Measurements from ENCODE around the gene ATG9B. TPM values are rescaled to one million over a fixed set of nuclear protein-coding genes. Genes with fewer than 3 reads are reported as not detected.

The ATG9B gene
- total RNA-seq, 1 experiment from 2014 or later = 13.7 TPM

DNA sequence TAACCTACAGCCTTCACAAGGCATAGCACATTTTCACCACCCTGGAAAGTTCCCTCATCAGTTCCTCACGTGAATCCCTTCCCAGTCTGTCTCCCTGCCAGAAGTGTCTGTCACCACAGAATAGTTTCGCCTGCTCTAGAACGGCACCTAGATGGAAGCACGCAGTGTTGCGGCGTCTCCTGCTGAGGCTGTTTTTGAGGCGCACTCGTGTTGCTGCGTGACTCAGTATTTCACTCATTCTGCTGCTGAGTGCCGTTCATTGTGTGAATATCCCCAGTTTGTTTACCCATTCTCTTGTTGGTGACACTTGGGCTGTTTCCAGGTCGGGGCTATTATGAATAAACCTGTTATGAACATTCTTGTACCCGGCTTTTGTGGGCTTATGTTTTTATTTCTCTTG lies 20.7 kb downstream of the ATG9B start:
- Histone ChIP-seq H3K27me3 (ENCODE audit: insufficient read depth, low read depth) (peaks cover 5% of the 10 kb centered on the region; the same call in 1 of the 2 replicates), H3K79me2 (ENCODE audit: low read depth) (no peaks in the 10 kb centered on the region), H3K4me2 (peak overlapping the region; percentile 45), H3K4me3 (no peak overlapping the region), H3K9me3 (ENCODE audit: insufficient read depth, low read depth) (no peaks in the 10 kb centered on the region), H3K36me3 (ENCODE audit: low read depth) (no peaks in the 10 kb centered on the region), H3K27ac (no peak overlapping the region), H3F3A (ENCODE audit: insufficient read depth, low read depth) (peaks cover 20% of the 10 kb centered on the region), H4K20me1 (ENCODE audit: insufficient read depth) (no peaks in the 10 kb centered on the region), H3K9me2 (ENCODE audit: insufficient read depth) (no peaks in the 10 kb centered on the region), H3K4me1 (replicated peaks; ENCODE audit: insufficient read depth) (peaks cover 22% of the 10 kb centered on the region), H2AFZ (no peak overlapping the region; the same call in 1 of the 2 replicates)
- ChIA-PET CTCF (no interaction called here), POLR2A (ENCODE audit: unreplicated experiment) (no interaction called here)
- TF ChIP-seq, protein P1, sequence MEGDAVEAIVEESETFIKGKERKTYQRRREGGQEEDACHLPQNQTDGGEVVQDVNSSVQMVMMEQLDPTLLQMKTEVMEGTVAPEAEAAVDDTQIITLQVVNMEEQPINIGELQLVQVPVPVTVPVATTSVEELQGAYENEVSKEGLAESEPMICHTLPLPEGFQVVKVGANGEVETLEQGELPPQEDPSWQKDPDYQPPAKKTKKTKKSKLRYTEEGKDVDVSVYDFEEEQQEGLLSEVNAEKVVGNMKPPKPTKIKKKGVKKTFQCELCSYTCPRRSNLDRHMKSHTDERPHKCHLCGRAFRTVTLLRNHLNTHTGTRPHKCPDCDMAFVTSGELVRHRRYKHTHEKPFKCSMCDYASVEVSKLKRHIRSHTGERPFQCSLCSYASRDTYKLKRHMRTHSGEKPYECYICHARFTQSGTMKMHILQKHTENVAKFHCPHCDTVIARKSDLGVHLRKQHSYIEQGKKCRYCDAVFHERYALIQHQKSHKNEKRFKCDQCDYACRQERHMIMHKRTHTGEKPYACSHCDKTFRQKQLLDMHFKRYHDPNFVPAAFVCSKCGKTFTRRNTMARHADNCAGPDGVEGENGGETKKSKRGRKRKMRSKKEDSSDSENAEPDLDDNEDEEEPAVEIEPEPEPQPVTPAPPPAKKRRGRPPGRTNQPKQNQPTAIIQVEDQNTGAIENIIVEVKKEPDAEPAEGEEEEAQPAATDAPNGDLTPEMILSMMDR (conservative IDR thresholded peaks at IDR 0.05) = no peak
- no peak for TF ChIP-seq EZH2 (IDR thresholded peaks at IDR 0.05; ENCODE audit: low read depth)
- peak; percentile 63 to 80 for DNase-seq
- BruUV-seq (replicated peaks) = no TSS peak
- intact Hi-C loops (cut with micrococcal nuclease; ENCODE audit: unreplicated experiment) = no loop called here

DNA sequence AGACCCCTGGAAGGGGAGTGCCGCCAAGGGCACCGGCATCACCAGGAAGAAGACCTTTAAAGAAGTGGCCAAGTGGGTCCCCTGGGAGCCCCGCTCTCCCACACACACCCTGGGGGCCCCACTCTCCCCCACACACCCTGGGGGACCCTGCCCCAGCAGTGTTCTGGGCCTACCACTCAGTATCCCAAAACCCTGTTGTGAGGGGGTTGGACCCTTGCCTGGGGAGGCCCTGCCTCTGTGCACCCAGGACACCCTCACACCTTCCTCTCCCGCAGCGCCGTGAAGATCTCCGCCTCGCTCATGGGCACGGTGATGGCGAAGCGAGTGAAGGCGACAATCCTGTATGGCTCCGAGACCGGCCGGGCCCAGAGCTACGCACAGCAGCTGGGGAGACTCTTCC lies 22.7 kb downstream of the ATG9B start:
- Histone ChIP-seq H3K9me3 (ENCODE audit: insufficient read depth, low read depth) (no peaks in the 10 kb centered on the region), H3F3A (ENCODE audit: insufficient read depth, low read depth) (peaks cover 16% of the 10 kb centered on the region), H3K4me3 (no peak overlapping the region), H4K20me1 (ENCODE audit: insufficient read depth) (no peaks in the 10 kb centered on the region), H3K27ac (no peak overlapping the region), H3K4me2 (no peak overlapping the region), H3K27me3 (ENCODE audit: insufficient read depth, low read depth) (peaks cover 11% of the 10 kb centered on the region; the same call in 1 of the 2 replicates), H3K9me2 (ENCODE audit: insufficient read depth) (no peaks in the 10 kb centered on the region), H3K4me1 (replicated peaks; ENCODE audit: insufficient read depth) (peaks cover 14% of the 10 kb centered on the region), H3K36me3 (ENCODE audit: low read depth) (no peaks in the 10 kb centered on the region), H2AFZ (no peak overlapping the region), H3K79me2 (ENCODE audit: low read depth) (no peaks in the 10 kb centered on the region)
- DNase-seq = no peak
- ChIA-PET POLR2A (ENCODE audit: unreplicated experiment) (no interaction called here), CTCF (no interaction called here)
- no TSS peak for BruUV-seq (replicated peaks)
- no peak for TF ChIP-seq EZH2 (IDR thresholded peaks at IDR 0.05; ENCODE audit: low read depth)
- TF ChIP-seq, protein P1 (conservative IDR thresholded peaks at IDR 0.05) = no peak
- intact Hi-C loops (cut with micrococcal nuclease; ENCODE audit: unreplicated experiment) = no loop called here

DNA sequence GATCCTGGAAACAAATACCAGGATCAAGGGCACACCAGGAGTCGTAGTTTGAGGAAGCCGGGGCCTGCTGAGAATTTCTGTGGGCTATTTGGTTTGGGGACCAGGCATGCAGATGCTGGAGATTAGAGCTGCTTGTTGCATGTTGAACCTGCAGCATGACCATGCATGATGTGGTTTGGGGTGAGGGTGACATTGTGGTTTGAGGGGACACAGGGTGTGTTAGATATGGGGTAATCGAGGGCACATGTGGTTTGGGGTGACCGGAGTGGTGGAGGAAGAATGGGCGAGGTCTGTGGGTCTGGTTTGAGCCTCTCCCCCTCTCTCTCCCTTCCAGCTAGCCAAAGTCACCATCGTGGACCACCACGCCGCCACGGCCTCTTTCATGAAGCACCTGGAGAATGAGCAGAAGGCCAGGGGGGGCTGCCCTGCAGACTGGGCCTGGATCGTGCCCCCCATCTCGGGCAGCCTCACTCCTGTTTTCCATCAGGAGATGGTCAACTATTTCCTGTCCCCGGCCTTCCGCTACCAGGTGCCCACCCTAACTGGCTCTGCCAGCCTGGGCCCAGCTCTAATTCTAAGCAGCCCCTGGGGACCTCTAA lies 23.3 kb downstream of the ATG9B start:
- ChIA-PET POLR2A (ENCODE audit: unreplicated experiment) (no interaction called here), CTCF (no interaction called here)
- Histone ChIP-seq H3K4me1 (replicated peaks; ENCODE audit: insufficient read depth) (peaks cover 14% of the 10 kb centered on the region), H3K79me2 (ENCODE audit: low read depth) (no peaks in the 10 kb centered on the region), H3K27me3 (ENCODE audit: insufficient read depth, low read depth) (peaks cover 11% of the 10 kb centered on the region; the same call in 1 of the 2 replicates), H3K4me2 (no peak overlapping the region), H4K20me1 (ENCODE audit: insufficient read depth) (no peaks in the 10 kb centered on the region), H3K4me3 (no peak overlapping the region), H3K9me3 (ENCODE audit: insufficient read depth, low read depth) (no peaks in the 10 kb centered on the region), H3K36me3 (ENCODE audit: low read depth) (no peaks in the 10 kb centered on the region), H3K9me2 (ENCODE audit: insufficient read depth) (no peaks in the 10 kb centered on the region), H3F3A (ENCODE audit: insufficient read depth, low read depth) (peaks cover 16% of the 10 kb centered on the region), H3K27ac (no peak overlapping the region), H2AFZ (no peak overlapping the region)
- no peak for DNase-seq
- TF ChIP-seq, protein P1 (conservative IDR thresholded peaks at IDR 0.05) = no peak
- no peak for TF ChIP-seq EZH2 (IDR thresholded peaks at IDR 0.05; ENCODE audit: low read depth)
- no TSS peak for BruUV-seq (replicated peaks)
- intact Hi-C loops (cut with micrococcal nuclease; ENCODE audit: unreplicated experiment) = no loop called here
